Common myeloid progenitor, CD34-positive (primary cell): ENCODE data around the gene FCN3.

Experiments
- CTCF ChIA-PET: fragments of 350-600 bp; sonication (Branson Sonifier 250); formaldehyde crosslinking; loops from one replicate; lab custom pipeline; 2021; ENCODE audit warnings: antibody characterized with exemption; lab: Charles Lee
- POLR2A ChIA-PET: fragments of 350-600 bp; sonication (Branson Sonifier 250); formaldehyde crosslinking; loops from one replicate; lab custom pipeline; 2021; ENCODE audit warnings: antibody characterized with exemption; lab: Charles Lee
- DNase-seq, 3 donors: peaks; one replicate each; pipeline versions ENCODE4 v3.0.0 to v3.0.0-alpha.2; 2013
- H3K27ac ChIP-seq, 2 experiments: 1 replicate in 1 of 2; 2 replicates in 1 of 2; pipeline ENCODE4 v1.7.0; 2013; ENCODE audit warnings: inconsistent platforms in 2 of 2, low read length in 2 of 2, mild to moderate bottlenecking in 2 of 2, low read depth in 1 of 2, moderate library complexity in 1 of 2; ENCODE audit not compliant: severe bottlenecking in 2 of 2, insufficient read depth in 1 of 2, poor library complexity in 1 of 2
- H3K27me3 ChIP-seq, 5 experiments: replicated peaks in 2 of 5; 1 replicate in 3 of 5; 2 replicates in 2 of 5; pipeline versions ENCODE4 v1.6.1 to v1.7.0; 2013; ENCODE audit warnings: low read length in 4 of 5, mild to moderate bottlenecking in 2 of 5, moderate library complexity in 2 of 5, inconsistent platforms in 1 of 5; ENCODE audit not compliant: insufficient read depth in 5 of 5, control insufficient read depth in 4 of 5
- H3K36me3 ChIP-seq, 4 experiments: 1 replicate in 2 of 4; 2 replicates in 2 of 4; pipeline versions ENCODE4 v1.6.1 to v1.7.0; 2013; ENCODE audit warnings: low read length in 3 of 4, control low read depth in 1 of 4, mild to moderate bottlenecking in 1 of 4; ENCODE audit not compliant: control insufficient read depth in 4 of 4, insufficient read depth in 4 of 4
- H3K4me1 ChIP-seq, 4 experiments: 1 replicate in 3 of 4; 2 replicates in 1 of 4; pipeline versions ENCODE4 v1.6.1 to v1.7.1; 2013; ENCODE audit warnings: low read length in 3 of 4, mild to moderate bottlenecking in 3 of 4, control low read depth in 1 of 4, inconsistent platforms in 1 of 4, moderate library complexity in 1 of 4; ENCODE audit not compliant: control insufficient read depth in 4 of 4, insufficient read depth in 4 of 4; ENCODE audit errors: control extremely low read depth in 1 of 4
- H3K4me3 ChIP-seq, 7 experiments: 1 replicate in 4 of 7; 2 replicates in 3 of 7; pipeline versions ENCODE4 v1.5.1 to v1.7.0; 2013; ENCODE audit warnings: mild to moderate bottlenecking in 7 of 7, low read length in 6 of 7, moderate library complexity in 6 of 7, inconsistent platforms in 2 of 7, low read depth in 2 of 7, control low read depth in 1 of 7; ENCODE audit not compliant: insufficient read depth in 4 of 7, control insufficient read depth in 1 of 7; ENCODE audit errors: extremely low read depth in 1 of 7
- H3K9me3 ChIP-seq, 5 experiments: 1 replicate in 4 of 5; 2 replicates in 1 of 5; pipeline versions ENCODE4 v1.6.1 to v1.7.1; 2013; ENCODE audit warnings: low read length in 4 of 5, mild to moderate bottlenecking in 2 of 5, inconsistent platforms in 1 of 5, low read depth in 1 of 5, moderate library complexity in 1 of 5; ENCODE audit not compliant: control insufficient read depth in 4 of 5, insufficient read depth in 2 of 5; ENCODE audit errors: control extremely low read depth in 1 of 5
- WGBS: methylation state at CpG from one replicate; pipeline ENCODE4 v1.1.5; 2013; ENCODE audit not compliant: insufficient coverage; 5-methylcytosine and 5-hydroxymethylcytosine counted together

FCN3 gene

DNA sequence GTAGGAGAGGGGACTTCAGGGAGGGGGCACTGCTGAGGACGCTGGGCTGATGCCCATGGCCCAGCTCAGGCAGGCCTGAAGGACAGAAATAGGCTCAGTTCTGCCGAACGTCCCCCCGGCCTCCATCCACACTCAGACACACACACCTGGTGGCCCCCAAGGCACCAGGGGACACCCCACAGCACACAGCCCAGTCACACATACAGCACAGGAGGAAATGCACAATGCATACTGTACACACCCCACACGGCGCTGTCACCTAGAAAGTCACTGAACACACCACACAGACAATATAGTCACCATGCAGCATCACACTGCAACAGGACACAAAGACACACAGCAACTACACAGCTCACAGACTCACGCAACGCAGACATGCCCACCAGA, 32.2 kb downstream of the FCN3 start:
- Histone ChIP-seq H3K27ac (peak overlapping the region; percentile 50 to 84), H3K27me3 (no peaks in the 10 kb centered on the region), H3K9me3 (no peaks in the 10 kb centered on the region), H3K36me3 (peaks cover 0 to 23% (median 11%) of the 10 kb centered on the region in 4 experiments), H3K4me1 (peaks cover 3 to 56% (median 36%) of the 10 kb centered on the region in 4 experiments), H3K4me3 (peak overlapping the region; percentile 56 to 93 (median 83))
- CTCF ChIA-PET: interaction anchor here (1.3 to 7.2 kb wide), 9 partner anchors 10 to 72 kb away, joined by 3 to 102 read pairs (median 8); partner anchors contain the start of gene MAP3K6
- WGBS: 9% methylated on average over 7 of the region's 8 CpGs
- POLR2A ChIA-PET: interaction anchor here (0.7 to 1.4 kb wide), 2 partner anchors 10 to 15 kb away, joined by 3 to 4 read pairs; no protein-coding TSS in a partner anchor
- peak in 2 of 3 donors; percentile 35 to 53 for DNase-seq

- ChIA-PET POLR2A (interaction anchor here (0.7 to 1.4 kb wide), 2 partner anchors 9 to 15 kb away, joined by 3 to 4 read pairs; no protein-coding TSS in a partner anchor), CTCF (interaction anchor here (0.7 to 7.2 kb wide), 10 partner anchors 9 to 72 kb away, joined by 3 to 102 read pairs (median 7); partner anchors contain the start of gene MAP3K6)
- Histone ChIP-seq H3K4me3 (peak within 1 kb of the TSS; percentile 56 to 93 (median 83)), H3K36me3 (peaks cover 0 to 20% (median 11%) of the 10 kb centered on the region in 4 experiments), H3K4me1 (peaks cover 3 to 56% (median 36%) of the 10 kb centered on the region in 4 experiments), H3K9me3 (no peaks in the 10 kb centered on the region), H3K27me3 (no peaks in the 10 kb centered on the region), H3K27ac (peak within 1 kb of the TSS; percentile 50 to 84)
- under 1% methylated on average over 14 of the region's 22 CpGs for WGBS
- peak; percentile 68 to 88 (median 82) for DNase-seq
Measured at GRCh38 chr1:27341525-27342252, 32.9 kb downstream of the FCN3 start, which contains the start of gene SYTL1. SYTL1 (plus strand) TSS chr1:27342022; CDS start chr1:27345335, 3,313 bp downstream.

- DNase-seq: no peak
- H3K4me3 ChIP-seq: no peak overlapping the region
- H3K4me1 ChIP-seq: peaks cover 3 to 52% (median 34%) of the 10 kb centered on the region in 4 experiments
- 94% methylated on average over 5 of the region's 5 CpGs for WGBS
- POLR2A ChIA-PET: no interaction called here
- H3K36me3 ChIP-seq: peaks cover 0 to 29% (median 24%) of the 10 kb centered on the region in 4 experiments
- CTCF ChIA-PET: interaction anchor here (0.5 to 2.0 kb wide), 5 partner anchors 18 to 733 kb away, joined by 3 to 6 read pairs (median 3); no protein-coding TSS in a partner anchor
- no peaks in the 10 kb centered on the region for H3K9me3 ChIP-seq
- no peaks in the 10 kb centered on the region for H3K27me3 ChIP-seq
- H3K27ac ChIP-seq: no peak overlapping the region
Measured at GRCh38 chr1:27339213-27339612, 35.4 kb downstream of the FCN3 start.

DNA sequence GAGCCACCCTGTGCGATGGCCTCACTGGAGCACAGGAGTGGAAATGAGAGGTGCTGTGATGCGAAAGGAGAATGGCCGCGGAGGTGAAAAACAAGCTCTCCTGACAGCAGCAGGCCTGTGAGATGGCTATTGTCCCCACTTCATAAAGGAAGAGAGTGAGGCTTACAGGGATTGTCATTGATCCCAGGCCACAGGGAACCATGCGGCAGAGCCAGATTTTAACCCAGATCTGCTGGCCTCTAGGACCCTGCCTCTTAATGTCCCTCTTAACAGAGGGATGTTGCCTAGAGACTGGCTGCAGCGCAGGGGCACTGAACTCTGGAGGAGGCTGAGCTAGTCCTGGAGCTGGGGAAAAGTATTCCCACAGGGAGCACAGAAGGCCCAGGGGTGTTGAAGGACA, 35.9 kb downstream of the FCN3 start:
- H3K9me3 ChIP-seq: no peaks in the 10 kb centered on the region
- H3K27me3 ChIP-seq: no peaks in the 10 kb centered on the region
- H3K36me3 ChIP-seq: peaks cover 3 to 34% (median 28%) of the 10 kb centered on the region in 4 experiments
- no peak for DNase-seq
- no peak overlapping the region for H3K27ac ChIP-seq
- POLR2A ChIA-PET: no interaction called here
- peaks cover 3 to 48% (median 30%) of the 10 kb centered on the region in 4 experiments for H3K4me1 ChIP-seq
- H3K4me3 ChIP-seq: no peak overlapping the region
- 97% methylated on average over 4 of the region's 6 CpGs for WGBS
- CTCF ChIA-PET: interaction anchor here (0.5 to 2.0 kb wide), 6 partner anchors 17 to 733 kb away, joined by 3 to 6 read pairs (median 3); no protein-coding TSS in a partner anchor

DNA sequence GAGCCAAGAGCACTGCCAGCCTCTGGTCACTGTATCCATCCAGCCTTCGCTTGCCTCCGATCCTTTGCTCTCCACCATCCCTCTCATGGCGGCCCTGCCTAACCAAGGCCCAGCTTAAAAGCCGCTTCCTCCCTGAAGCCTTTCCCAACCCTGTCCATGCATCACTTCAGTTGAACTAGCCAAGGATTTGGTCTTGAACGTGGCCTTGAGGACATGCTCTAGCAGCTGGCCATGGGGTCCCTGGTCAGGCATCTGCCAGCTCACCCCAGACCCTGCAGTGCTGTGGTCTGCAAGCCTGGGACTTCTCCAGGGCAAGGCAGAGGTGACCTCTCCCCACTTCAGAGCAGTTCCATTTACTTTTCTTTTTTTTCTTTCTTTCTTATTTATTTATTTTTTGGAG, 37.9 kb downstream of the FCN3 start:
- H3K4me1 ChIP-seq: peaks cover 3 to 28% (median 11%) of the 10 kb centered on the region in 4 experiments
- H3K36me3 ChIP-seq: peaks cover 5 to 53% (median 41%) of the 10 kb centered on the region in 4 experiments
- no peak for DNase-seq
- no peak overlapping the region for H3K27ac ChIP-seq
- no peaks in the 10 kb centered on the region for H3K27me3 ChIP-seq
- ChIA-PET POLR2A (interaction anchor here (0.6 kb wide), 1 partner anchor 156 kb away, joined by 6 read pairs; no protein-coding TSS in a partner anchor), CTCF (interaction anchor here (1.0 to 2.4 kb wide), 6 partner anchors 8 to 275 kb away, joined by 3 to 10 read pairs (median 4); no protein-coding TSS in a partner anchor)
- WGBS: 100% methylated on average over 5 of the region's 5 CpGs
- no peaks in the 10 kb centered on the region for H3K9me3 ChIP-seq
- no peak overlapping the region for H3K4me3 ChIP-seq

- WGBS: 88% methylated on average over 10 of the region's 17 CpGs
- Histone ChIP-seq H3K27ac (no peak overlapping the region), H3K27me3 (no peaks in the 10 kb centered on the region), H3K4me1 (peaks cover 0 to 18% (median 1%) of the 10 kb centered on the region in 4 experiments), H3K36me3 (peaks cover 5 to 62% (median 48%) of the 10 kb centered on the region in 4 experiments), H3K9me3 (no peaks in the 10 kb centered on the region), H3K4me3 (no peak overlapping the region)
- POLR2A ChIA-PET: no interaction called here
- CTCF ChIA-PET: interaction anchor here (0.6 to 4.3 kb wide), 12 partner anchors 9 to 276 kb away, joined by 3 to 32 read pairs (median 4); partner anchors contain the start of gene MAP3K6
- no peak for DNase-seq
Measured at GRCh38 chr1:27335506-27336422, 38.9 kb downstream of the FCN3 start.
